ENCODE measurements around the gene TRIM17.

- TF ChIP-seq, protein P1, sequence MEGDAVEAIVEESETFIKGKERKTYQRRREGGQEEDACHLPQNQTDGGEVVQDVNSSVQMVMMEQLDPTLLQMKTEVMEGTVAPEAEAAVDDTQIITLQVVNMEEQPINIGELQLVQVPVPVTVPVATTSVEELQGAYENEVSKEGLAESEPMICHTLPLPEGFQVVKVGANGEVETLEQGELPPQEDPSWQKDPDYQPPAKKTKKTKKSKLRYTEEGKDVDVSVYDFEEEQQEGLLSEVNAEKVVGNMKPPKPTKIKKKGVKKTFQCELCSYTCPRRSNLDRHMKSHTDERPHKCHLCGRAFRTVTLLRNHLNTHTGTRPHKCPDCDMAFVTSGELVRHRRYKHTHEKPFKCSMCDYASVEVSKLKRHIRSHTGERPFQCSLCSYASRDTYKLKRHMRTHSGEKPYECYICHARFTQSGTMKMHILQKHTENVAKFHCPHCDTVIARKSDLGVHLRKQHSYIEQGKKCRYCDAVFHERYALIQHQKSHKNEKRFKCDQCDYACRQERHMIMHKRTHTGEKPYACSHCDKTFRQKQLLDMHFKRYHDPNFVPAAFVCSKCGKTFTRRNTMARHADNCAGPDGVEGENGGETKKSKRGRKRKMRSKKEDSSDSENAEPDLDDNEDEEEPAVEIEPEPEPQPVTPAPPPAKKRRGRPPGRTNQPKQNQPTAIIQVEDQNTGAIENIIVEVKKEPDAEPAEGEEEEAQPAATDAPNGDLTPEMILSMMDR (IDR thresholded peaks at IDR 0.05; ENCODE audit: low read depth, low read length) = no peak
- TF ChIP-seq POLR2A (IDR thresholded peaks at IDR 0.05; ENCODE audit: extremely low read depth, insufficient read length) = no peak
- TF ChIP-seq MAX (IDR thresholded peaks at IDR 0.05; ENCODE audit: low read depth, low read length) = no peak
- TF ChIP-seq MYC (IDR thresholded peaks at IDR 0.05; ENCODE audit: low read depth, low read length) = no peak
These were observed 2.0 kb downstream of the TRIM17 start for GRCh38 chr1:228414511-228415211.

All from NB4 (cell line).